ENCODE data around the gene RABGAP1L.

The RABGAP1L gene

DNA sequence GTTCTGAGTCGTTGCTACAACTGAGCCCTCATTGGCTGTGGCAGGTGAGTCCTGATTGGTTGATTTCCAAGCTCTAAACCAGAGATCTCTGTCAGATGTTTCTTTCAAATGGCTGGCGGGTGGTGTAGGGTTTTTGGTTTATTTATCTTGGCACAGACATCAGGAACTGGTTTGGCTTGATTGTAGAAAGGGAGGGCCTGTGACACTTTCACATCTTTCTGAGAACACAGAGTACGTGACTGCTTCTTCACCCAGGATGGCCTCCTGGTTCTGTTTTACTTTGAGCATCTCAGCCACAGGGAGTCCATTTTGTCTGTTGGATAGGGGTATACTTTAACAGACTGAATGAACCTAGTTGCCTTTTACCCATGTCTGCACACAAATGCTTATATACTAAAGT, 199.0 kb downstream of the RABGAP1L start:
- CTCF ChIA-PET: interaction anchor here (1.8 kb wide), 1 partner anchor 23 kb away, joined by 6 read pairs; no protein-coding TSS in a partner anchor

DNA sequence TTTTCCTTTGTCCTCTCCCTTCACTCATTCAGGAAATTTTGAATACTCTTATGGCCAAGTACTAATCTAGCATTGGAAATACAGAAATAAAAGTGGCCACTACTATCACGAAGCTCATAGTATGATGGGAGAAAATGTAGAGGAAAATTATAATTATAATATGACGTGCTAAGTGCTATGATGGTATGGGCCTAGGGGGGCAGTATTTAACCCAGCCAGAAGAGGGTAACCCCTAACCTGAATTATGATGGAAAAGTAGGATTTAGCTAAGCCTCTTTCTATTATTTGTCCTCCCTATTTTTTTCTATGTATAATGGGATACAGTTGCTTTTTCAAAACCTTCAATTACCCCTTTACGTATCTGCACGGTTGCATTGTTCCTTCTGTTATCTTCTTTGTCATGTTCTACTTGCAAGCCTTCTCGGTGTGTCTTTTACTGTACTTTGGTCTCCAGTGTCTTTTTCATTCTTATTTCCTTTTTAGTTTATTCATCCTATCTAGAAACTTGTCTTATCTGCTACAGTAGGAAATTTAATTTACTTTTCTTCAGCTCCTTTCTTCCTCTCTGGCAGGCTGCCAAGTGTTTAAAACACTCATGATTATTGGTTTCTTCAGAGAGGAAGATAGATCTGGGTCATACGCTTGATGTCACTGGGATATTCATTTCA, 199.6 kb downstream of the RABGAP1L start:
- ChIA-PET CTCF (interaction anchor here (0.9 to 1.8 kb wide), 2 partner anchors 10 to 23 kb away, joined by 3 to 6 read pairs; no protein-coding TSS in a partner anchor), POLR2A (no interaction called here)
- DNase-seq (ENCODE audit: extremely low spot score): no peak
- TF ChIP-seq, protein P1, sequence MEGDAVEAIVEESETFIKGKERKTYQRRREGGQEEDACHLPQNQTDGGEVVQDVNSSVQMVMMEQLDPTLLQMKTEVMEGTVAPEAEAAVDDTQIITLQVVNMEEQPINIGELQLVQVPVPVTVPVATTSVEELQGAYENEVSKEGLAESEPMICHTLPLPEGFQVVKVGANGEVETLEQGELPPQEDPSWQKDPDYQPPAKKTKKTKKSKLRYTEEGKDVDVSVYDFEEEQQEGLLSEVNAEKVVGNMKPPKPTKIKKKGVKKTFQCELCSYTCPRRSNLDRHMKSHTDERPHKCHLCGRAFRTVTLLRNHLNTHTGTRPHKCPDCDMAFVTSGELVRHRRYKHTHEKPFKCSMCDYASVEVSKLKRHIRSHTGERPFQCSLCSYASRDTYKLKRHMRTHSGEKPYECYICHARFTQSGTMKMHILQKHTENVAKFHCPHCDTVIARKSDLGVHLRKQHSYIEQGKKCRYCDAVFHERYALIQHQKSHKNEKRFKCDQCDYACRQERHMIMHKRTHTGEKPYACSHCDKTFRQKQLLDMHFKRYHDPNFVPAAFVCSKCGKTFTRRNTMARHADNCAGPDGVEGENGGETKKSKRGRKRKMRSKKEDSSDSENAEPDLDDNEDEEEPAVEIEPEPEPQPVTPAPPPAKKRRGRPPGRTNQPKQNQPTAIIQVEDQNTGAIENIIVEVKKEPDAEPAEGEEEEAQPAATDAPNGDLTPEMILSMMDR (IDR thresholded peaks at IDR 0.05; ENCODE audit: control extremely low read depth, extremely low read depth, low read depth, missing control alignments): no peak

More for the DNA sequence above, 199.0 kb downstream of the RABGAP1L start:
- POLR2A ChIA-PET: no interaction called here
- no peak for DNase-seq (ENCODE audit: extremely low spot score)
- TF ChIP-seq, protein P1 (IDR thresholded peaks at IDR 0.05; ENCODE audit: control extremely low read depth, extremely low read depth, low read depth, missing control alignments): no peak

DNA sequence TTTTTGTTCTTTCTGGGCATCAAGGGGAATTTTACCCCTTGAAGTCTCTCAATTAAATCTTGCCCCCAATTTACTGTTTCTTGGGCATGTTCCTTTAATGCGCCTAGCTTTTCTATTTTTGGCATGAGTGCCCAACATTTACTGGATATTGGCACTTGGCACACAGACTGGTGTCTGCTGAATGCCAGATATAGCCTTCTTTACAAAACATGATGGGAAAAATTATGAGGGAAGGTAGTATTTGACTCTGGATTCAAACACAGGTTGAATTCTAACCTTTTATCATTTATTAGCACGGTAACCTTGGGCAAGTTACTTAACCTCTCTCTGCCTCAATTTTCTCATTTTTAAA, 200.1 kb downstream of the RABGAP1L start:
- CTCF ChIA-PET: interaction anchor here (0.9 to 1.8 kb wide), 2 partner anchors 9 to 24 kb away, joined by 3 to 6 read pairs; no protein-coding TSS in a partner anchor
- TF ChIP-seq, protein P1 (IDR thresholded peaks at IDR 0.05; ENCODE audit: control extremely low read depth, extremely low read depth, low read depth, missing control alignments): no peak
- POLR2A ChIA-PET: no interaction called here
- DNase-seq (ENCODE audit: extremely low spot score): no peak

DNA sequence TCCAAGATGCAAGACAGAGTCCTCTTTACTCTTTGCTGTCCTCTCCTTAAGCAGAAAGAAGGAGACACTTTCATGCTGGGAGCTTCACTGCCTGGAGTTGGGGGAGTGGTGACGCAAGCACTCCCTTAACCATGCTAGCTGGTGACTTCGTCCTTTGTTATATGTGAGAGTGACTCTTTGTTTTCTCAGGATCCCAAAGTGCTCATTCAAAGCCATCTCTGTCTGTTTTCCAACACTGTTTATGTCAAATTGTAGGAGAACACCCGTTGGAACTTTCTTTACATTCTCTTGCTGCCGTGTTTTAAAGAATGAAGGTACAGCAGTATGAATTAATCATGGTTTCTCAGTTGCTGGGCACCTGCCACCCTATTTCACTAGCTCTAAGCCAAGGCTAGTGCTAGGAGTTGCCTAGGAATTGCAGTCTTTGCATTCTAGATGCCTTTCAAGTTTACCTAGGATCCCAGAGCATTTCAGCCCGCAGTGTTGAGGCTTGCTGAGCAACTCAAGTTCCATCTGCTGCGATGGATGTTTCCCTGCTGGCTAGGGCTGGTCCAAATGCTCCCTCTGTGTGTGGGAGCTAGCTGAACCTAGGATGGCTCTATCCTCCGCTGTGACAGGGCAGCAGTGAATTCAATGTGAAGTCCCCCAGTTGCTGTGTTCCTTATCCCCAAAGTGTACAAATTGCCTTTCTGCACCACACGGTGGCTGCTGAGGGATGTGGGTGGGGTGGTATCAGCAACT, 205.8 kb downstream of the RABGAP1L start:
- CTCF ChIA-PET: interaction anchor here (0.9 kb wide), 1 partner anchor 102 kb away, joined by 3 read pairs; no protein-coding TSS in a partner anchor
- TF ChIP-seq, protein P1 (IDR thresholded peaks at IDR 0.05; ENCODE audit: control extremely low read depth, extremely low read depth, low read depth, missing control alignments): no peak
- no peak for DNase-seq (ENCODE audit: extremely low spot score)
- POLR2A ChIA-PET: no interaction called here

DNA sequence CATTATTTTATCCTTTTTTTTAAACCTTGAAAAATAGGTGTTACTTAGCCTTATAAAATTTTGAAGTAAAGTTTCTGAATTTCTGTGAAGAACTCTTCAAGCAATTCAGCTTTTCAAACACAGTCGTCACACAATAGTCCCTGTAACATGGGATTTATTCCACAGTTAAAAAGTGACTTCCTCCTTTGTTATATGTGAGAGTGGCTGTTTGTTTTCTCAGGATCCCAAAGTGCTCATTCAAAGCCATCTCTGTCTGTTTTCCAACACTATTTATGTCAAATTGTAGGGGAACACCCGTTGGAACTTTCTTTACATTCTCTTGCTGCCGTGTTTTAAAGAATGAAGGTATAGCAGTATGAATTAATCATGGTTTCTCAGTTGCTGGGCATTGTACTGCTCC, 207.6 kb downstream of the RABGAP1L start:
- POLR2A ChIA-PET: no interaction called here
- DNase-seq (ENCODE audit: extremely low spot score): no peak
- CTCF ChIA-PET: no interaction called here
- TF ChIP-seq, protein P1 (IDR thresholded peaks at IDR 0.05; ENCODE audit: control extremely low read depth, extremely low read depth, low read depth, missing control alignments): no peak

DNA sequence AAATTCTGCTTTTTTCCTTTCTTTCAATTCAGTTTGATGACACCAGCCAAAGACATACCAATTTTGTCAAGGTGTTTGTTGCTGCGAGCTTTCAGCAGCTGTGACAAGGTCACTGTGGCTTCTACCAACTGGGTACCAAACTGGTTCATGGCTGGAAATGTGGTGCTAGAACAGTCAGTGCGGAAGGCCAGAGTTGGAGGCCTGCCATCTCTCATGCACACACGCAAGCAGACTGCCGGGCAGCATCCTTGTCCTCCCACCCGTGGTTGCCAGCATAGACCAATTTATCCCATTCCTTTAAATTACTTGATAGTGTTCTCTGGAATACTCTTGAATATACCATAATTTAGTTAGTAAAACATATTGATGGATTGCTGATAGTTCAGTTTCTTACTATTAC, 208.6 kb downstream of the RABGAP1L start:
- TF ChIP-seq, protein P1 (IDR thresholded peaks at IDR 0.05; ENCODE audit: control extremely low read depth, extremely low read depth, low read depth, missing control alignments): no peak
- ChIA-PET POLR2A (no interaction called here), CTCF (no interaction called here)
- DNase-seq (ENCODE audit: extremely low spot score): no peak
